HepG2 (cell line): ENCODE results near the gene BLVRB. TPM values are rescaled to one million over a fixed set of nuclear protein-coding genes. Genes with fewer than 3 reads are reported as not detected.

Experiments
- AKAP8 ChIP-seq: sonication (generic); formaldehyde crosslinking; IDR thresholded peaks from 2 replicates; pipeline ENCODE4 v1.5.1; 2020; ENCODE audit warnings: mild to moderate bottlenecking, missing genetic modification reagents
- DMAP1 ChIP-seq: IDR thresholded peaks from 2 replicates; pipeline ENCODE4 v1.6.1; 2016
- ETV5 ChIP-seq: IDR thresholded peaks from 2 replicates; pipeline ENCODE4 v1.6.1; 2018; ENCODE audit warnings: missing biosample characterization, missing genetic modification reagents, inconsistent platforms, borderline replicate concordance
- HCFC1 ChIP-seq: fragments of 150-350 bp; IDR thresholded peaks from 2 replicates; pipeline ENCODE4 v1.6.1; 2014; ENCODE audit warnings: low read depth, low read length
- KMT2A ChIP-seq: sonication (generic); formaldehyde crosslinking; IDR thresholded peaks from 2 replicates; pipeline ENCODE4 v1.4.0; 2020; ENCODE audit warnings: missing genetic modification reagents
- MAF1 ChIP-seq: sonication (generic); formaldehyde crosslinking; IDR thresholded peaks from 2 replicates; pipeline ENCODE4 v1.5.0; 2020; ENCODE audit warnings: missing genetic modification reagents, borderline replicate concordance
- MTF1 ChIP-seq: sonication (generic); formaldehyde crosslinking; IDR thresholded peaks from 2 replicates; pipeline ENCODE4 v1.5.0; 2020; ENCODE audit warnings: missing genetic modification reagents
- PAX8 ChIP-seq: sonication (generic); formaldehyde crosslinking; IDR thresholded peaks from 2 replicates; pipeline ENCODE4 v1.8.0; 2022; ENCODE audit warnings: mild to moderate bottlenecking, missing genetic modification reagents, borderline replicate concordance
- POLR2A ChIP-seq, 2 experiments: IDR thresholded peaks; 2 replicates each; pipeline ENCODE4 v1.6.1; 2011; ENCODE audit warnings: low read depth in 2 of 2, low read length in 2 of 2, mild to moderate bottlenecking in 1 of 2, moderate library complexity in 1 of 2; ENCODE audit not compliant: insufficient read depth in 1 of 2
- SMARCC2 ChIP-seq: fragments of 450-650 bp; IDR thresholded peaks from 2 replicates; pipeline ENCODE4 v1.6.1; 2017; ENCODE audit warnings: antibody characterized with exemption, mild to moderate bottlenecking
- SP140L ChIP-seq: sonication (generic); formaldehyde crosslinking; IDR thresholded peaks from 2 replicates; pipeline ENCODE4 v1.4.0; 2020; ENCODE audit warnings: missing genetic modification reagents, borderline replicate concordance
- ZBTB7B ChIP-seq: sonication (generic); formaldehyde crosslinking; IDR thresholded peaks from 2 replicates; pipeline ENCODE4 v1.4.0; 2020; ENCODE audit warnings: missing genetic modification reagents
- ZIK1 ChIP-seq: sonication (generic); formaldehyde crosslinking; IDR thresholded peaks from 2 replicates; pipeline ENCODE4 v1.5.0; 2020; ENCODE audit warnings: mild to moderate bottlenecking, low read depth, missing genetic modification reagents, borderline replicate concordance
- ZNF407 ChIP-seq: sonication (generic); formaldehyde crosslinking; IDR thresholded peaks from one replicate; pipeline ENCODE4 v1.5.1; 2020; ENCODE audit warnings: mild to moderate bottlenecking, missing genetic modification reagents; ENCODE audit errors: not compliant biosample characterization
- ZNF572 ChIP-seq: sonication (generic); formaldehyde crosslinking; IDR thresholded peaks from 2 replicates; pipeline ENCODE4 v1.5.1; 2020; ENCODE audit warnings: mild to moderate bottlenecking, missing genetic modification reagents
- ZNF878 ChIP-seq: sonication (generic); formaldehyde crosslinking; IDR thresholded peaks from 2 replicates; pipeline ENCODE4 v1.8.1; 2023; ENCODE audit warnings: mild to moderate bottlenecking, missing genetic modification reagents, moderate library complexity
- polyA plus RNA-seq, 8 experiments: library from polyadenylated mRNA; depleted of rRNA in 3 of 8; stranded (reverse) in 7 of 8; unstranded in 1 of 8; fragments of >200 nt; fragmentation: Illumina TruSeq in 4 of 8; extraction: Trizol in 4 of 8; gene quantifications; 2 replicates each; pipeline versions ENCODE4 v1.2.1 to v1.2.3, GENCODE V29; 2011 to 2016; ENCODE audit warnings: low read depth in 4 of 8, missing spikeins in 1 of 8, mixed read lengths in 1 of 8; ENCODE audit not compliant: insufficient read depth in 1 of 8
- total RNA-seq, 5 experiments: library from RNA; depleted of rRNA; stranded (reverse); fragments of >200 nt; fragmentation: Illumina TruSeq; extraction: Trizol; gene quantifications; 2 replicates each; pipeline ENCODE4 v1.2.3, GENCODE V29; 2016; ENCODE audit warnings: low read depth in 1 of 5
- TF ChIP-seq, protein P1 (sequence below): sonication (generic); formaldehyde crosslinking; IDR thresholded peaks from 2 replicates; pipeline ENCODE4 v1.9.0; 2022; ENCODE audit warnings: low read depth, missing genetic modification reagents
- TF ChIP-seq, protein P2 (sequence below): IDR thresholded peaks from 2 replicates; pipeline ENCODE4 v1.6.1; 2016; ENCODE audit warnings: missing compliant biosample characterization, missing genetic modification reagents, borderline replicate concordance

Gene BLVRB
- total and polyA plus RNA-seq, 2 of the 13 experiments (the other 11 are each of a cell fraction or from before 2014, with no cell fraction given) = 25.9 to 51.4 TPM

DNA sequence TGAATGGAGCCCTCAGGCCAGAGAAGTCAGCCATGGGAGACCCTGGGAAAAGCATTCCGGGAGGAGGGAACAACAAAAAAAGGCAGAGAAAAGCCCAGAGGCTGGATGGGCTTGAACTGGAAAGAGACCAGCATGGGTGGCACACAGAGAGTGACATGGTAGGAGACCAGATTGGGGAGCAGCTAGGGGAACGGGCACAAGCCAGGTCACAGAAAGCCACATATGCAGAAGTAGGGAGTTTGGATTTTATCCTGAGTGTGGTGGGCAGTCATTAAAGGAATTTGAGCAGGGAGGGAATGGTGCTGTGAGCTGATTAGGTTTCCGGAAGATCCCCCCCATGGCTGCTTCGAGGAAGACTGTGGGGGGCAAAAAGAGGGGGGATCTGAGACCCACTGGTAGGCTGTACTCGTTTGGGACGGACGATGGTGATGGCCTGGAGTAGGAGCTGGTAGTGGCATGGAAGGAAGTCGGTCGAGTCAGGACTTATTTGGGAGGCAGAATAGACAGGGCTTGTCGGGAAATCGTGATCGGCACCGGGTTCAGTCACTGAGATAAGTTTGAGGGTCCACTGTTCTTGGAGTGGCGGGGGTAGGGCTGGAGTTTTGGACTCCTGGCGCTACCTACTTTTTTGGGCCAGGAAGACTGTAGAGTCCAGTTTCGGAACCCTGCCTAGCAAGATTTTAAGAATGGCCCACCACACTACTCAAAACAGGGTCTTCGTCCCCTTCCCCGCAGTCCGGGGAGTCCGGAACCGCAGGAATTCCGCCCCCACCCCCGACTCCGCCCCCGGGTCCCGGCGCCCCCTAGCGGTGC is 40.7 kb downstream of the BLVRB start (continued):
- peak; percentile 4 for TF ChIP-seq ZNF407
- no peak for TF ChIP-seq ZNF572
- TF ChIP-seq MTF1 (CRISPR knock-in tag) = no peak
- no peak for TF ChIP-seq ZIK1 (CRISPR knock-in tag)
- TF ChIP-seq, protein P1, sequence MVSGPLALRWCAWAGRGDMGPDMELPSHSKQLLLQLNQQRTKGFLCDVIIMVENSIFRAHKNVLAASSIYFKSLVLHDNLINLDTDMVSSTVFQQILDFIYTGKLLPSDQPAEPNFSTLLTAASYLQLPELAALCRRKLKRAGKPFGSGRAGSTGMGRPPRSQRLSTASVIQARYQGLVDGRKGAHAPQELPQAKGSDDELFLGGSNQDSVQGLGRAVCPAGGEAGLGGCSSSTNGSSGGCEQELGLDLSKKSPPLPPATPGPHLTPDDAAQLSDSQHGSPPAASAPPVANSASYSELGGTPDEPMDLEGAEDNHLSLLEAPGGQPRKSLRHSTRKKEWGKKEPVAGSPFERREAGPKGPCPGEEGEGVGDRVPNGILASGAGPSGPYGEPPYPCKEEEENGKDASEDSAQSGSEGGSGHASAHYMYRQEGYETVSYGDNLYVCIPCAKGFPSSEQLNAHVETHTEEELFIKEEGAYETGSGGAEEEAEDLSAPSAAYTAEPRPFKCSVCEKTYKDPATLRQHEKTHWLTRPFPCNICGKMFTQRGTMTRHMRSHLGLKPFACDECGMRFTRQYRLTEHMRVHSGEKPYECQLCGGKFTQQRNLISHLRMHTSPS (CRISPR knock-in tag) = no peak
- 0 out of 2 replicates have a peak, but pooled peaks have one; percentile 18 for TF ChIP-seq KMT2A (CRISPR knock-in tag)
- 0 out of 2 replicates have a peak, but pooled peaks have one; percentile 10 for TF ChIP-seq DMAP1
- TF ChIP-seq MAF1 (CRISPR knock-in tag) = no peak
- no peak for TF ChIP-seq AKAP8 (CRISPR knock-in tag)
- TF ChIP-seq, protein P2, sequence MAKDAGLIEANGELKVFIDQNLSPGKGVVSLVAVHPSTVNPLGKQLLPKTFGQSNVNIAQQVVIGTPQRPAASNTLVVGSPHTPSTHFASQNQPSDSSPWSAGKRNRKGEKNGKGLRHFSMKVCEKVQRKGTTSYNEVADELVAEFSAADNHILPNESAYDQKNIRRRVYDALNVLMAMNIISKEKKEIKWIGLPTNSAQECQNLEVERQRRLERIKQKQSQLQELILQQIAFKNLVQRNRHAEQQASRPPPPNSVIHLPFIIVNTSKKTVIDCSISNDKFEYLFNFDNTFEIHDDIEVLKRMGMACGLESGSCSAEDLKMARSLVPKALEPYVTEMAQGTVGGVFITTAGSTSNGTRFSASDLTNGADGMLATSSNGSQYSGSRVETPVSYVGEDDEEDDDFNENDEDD (CRISPR knock-in tag) = no peak
- no peak for TF ChIP-seq SMARCC2
- TF ChIP-seq ZNF878 = no peak
- TF ChIP-seq PAX8 (CRISPR knock-in tag) = no peak
- no peak for TF ChIP-seq SP140L
- TF ChIP-seq HCFC1 = no peak
- TF ChIP-seq ETV5 (CRISPR knock-in tag) = no peak
- TF ChIP-seq ZBTB7B (CRISPR knock-in tag) = 0 out of 2 replicates have a peak, but pooled peaks have one; percentile 50
- 0 out of 4 replicates have a peak, but pooled peaks of 1 of the 2 experiments have one; percentile 25 for TF ChIP-seq POLR2A (IDR thresholded peaks at IDR 0.05; ENCODE audit: insufficient read depth in 1 of 2, low read depth in 2 of 2, low read length in 2 of 2)
